ENCODE measurements around the gene C1orf159. TPM values are rescaled to one million over a fixed set of nuclear protein-coding genes. Genes with fewer than 3 reads are reported as not detected.
A peak's percentile ranks its signal among the peaks of the same experiment; 100 is the strongest.
"Not testable (repeated sequence)": the region's sequence is repeated elsewhere in the genome, so short reads cannot be mapped to it uniquely, and the experiment has no call there.

Gene C1orf159
- total RNA-seq, 2 donors from 2014 or later, result 18.6 to 37.1 TPM

DNA sequence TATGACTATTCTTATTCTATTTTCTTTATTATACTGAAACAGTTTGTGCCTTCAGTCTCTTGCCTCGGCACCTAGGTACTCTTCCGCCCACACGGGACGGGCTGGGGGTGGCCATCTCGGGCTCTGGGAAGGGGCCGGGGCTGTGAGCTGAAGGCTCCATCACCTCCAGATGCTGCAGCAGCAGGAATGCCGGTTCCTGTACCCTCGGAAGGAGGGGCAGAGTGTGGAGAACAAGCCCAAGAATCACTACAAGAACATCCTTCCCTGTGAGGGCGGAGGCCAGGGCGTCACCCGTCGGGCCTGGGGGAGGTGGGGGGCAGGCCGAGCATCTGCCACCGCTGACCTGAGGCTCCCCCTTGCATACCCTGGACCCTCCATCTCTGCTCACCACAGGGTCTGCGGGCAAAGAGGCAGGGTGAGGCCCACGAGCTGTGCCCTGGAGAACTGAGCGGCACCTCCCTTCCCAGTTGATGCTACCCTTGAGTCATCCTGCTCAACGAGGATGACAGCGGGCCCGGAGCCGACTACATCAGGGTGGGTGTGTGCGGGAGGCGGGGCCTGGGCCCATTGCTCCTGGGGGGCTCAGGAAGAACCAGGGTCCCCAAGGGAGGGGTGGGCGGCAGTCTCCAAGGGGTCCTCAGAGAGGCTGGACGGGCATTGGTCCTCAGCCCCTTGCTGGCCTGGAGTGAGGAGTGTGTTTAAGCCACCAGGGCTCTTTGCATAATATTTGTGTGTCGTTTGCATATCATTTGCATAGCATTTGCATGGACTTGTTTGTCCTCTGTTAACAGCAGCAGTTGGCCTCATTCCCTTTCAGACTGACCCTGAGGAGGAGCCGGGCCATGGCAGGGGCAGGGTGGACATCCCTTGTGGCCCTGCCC is 49.2 kb downstream of the C1orf159 start:
- Mint-ChIP-seq H3K4me1 (ENCODE audit: low read depth in 2 of 2) (peaks cover 7 to 16% of the 10 kb centered on the region in 2 donors), H3K27me3 (no peaks in the 10 kb centered on the region), H3K27ac (no peak overlapping the region), H3K4me3 (no peak overlapping the region), H3K36me3 (no peaks in the 10 kb centered on the region), H3K9me3 (no peaks in the 10 kb centered on the region)
- DNase-seq (ENCODE audit: low spot score) (no peak), ATAC-seq (no peak)

DNA sequence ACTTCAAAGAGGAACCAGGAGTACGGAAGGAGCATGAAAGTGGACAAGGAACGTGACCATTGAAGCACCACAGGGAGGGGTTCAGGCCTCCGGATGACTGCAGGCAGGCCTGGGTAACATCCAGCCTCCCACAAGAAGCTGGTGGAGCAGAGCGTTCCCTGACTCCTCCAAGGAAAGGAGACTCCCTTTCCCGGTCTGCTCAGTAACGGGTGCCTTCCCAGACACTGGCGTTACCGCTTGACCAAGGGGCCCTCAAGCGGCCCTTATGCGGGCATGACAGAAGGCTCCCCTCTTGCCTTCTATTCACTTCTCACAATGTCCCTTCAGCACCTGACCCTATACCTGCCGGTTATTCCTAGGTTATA is 50.0 kb downstream of the C1orf159 start:
- H3K9me3 Mint-ChIP-seq; H3K36me3 Mint-ChIP-seq; DNase-seq (ENCODE audit: low spot score); ATAC-seq; H3K27me3 Mint-ChIP-seq: not testable (repeated sequence)
- Mint-ChIP-seq H3K4me3 (peak overlapping the region; percentile 28), H3K27ac (peak overlapping the region in 1 of 2 donors; percentile 62), H3K4me1 (ENCODE audit: low read depth in 2 of 2) (peaks cover 7 to 16% of the 10 kb centered on the region in 2 donors)

DNA sequence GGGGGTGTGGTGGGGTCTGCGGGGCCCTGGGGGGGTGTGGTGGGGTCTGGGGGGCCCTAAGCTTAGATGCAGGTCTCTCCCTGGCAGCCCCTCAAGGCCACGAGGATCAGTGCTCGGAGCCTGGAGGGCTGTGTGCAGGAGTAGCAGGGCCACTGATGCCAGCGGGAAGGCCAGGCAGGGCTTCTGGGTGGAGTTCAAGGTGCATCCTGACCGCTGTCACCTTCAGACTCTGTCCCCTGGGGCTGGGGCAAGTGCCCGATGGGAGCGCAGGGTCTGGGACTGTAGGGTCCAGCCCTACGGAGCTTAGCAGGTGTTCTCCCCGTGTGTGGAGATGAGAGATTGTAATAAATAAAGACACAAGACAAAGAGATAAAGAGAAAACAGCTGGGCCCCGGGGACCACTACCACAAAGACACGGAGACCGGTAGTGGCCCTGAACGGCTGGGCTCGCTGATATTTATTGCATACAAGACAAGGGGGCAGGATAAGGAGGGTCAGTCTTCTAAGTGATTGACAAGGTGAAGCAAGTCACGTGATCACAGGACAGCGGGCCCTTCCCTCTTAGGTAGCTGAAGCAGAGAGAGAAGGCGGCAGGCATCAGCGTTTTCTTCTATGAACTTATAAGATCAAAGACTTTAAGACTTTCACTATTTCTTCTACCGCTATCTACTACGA is 50.5 kb downstream of the C1orf159 start:
- Mint-ChIP-seq H3K4me1 (ENCODE audit: low read depth in 2 of 2) (peaks cover 7 to 18% of the 10 kb centered on the region in 2 donors), H3K27ac (peak overlapping the region in 1 of 2 donors; percentile 62), H3K9me3 (no peaks in the 10 kb centered on the region), H3K4me3 (peak overlapping the region; percentile 28), H3K27me3 (no peaks in the 10 kb centered on the region), H3K36me3 (no peaks in the 10 kb centered on the region)
- DNase-seq (ENCODE audit: low spot score) (no peak), ATAC-seq (no peak)

DNA sequence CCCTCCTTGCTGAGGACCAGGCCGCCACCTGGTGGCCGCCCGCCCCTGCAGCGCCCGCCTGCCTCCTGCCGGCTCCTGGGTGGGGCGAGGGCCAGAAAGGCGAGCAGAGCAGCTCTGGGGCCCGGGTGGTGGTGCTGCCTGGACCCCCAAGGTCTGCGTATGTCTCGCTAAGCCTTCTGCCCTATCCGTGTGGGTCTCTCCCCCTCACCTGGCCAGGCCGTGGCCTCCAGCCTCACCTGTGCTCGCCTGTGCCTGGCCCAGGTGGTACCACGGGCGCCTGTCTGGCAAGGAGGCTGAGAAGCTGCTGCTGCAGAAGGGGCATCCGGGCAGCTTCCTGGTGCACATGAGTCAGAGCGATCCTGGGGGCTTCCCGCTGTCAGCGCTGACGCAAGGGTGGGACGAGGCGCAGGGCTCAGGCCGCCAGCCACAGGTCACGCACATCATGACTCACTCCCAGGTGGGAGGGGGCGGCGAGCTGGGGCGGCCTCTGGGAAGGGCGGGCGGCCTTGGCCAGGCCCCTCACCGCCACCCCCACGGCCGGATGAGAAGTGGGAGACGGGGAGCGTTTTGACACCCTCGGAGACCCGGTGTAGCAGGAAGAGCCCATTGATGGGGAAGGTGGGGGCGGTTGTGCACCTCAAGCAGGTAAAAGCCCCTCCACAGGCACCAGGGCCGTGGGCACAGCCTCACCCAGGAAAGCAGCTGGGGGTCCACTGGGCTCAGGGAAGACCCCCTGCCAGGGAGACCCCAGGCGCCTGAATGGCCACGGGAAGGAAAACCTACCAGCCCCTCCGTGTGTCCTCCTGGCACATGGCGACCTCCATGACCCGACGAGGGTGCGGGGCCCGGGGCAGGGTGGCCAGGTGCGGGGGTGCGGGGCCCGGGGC is 51.7 kb downstream of the C1orf159 start:
- Mint-ChIP-seq H3K36me3 (no peaks in the 10 kb centered on the region), H3K27ac (peak overlapping the region; percentile 72 to 86), H3K4me3 (peak overlapping the region; percentile 72), H3K9me3 (no peaks in the 10 kb centered on the region), H3K4me1 (ENCODE audit: low read depth in 2 of 2) (peaks cover 7 to 25% of the 10 kb centered on the region in 2 donors), H3K27me3 (no peaks in the 10 kb centered on the region)
- ATAC-seq, result peak; percentile 89 to 91
- peak; percentile 98 for DNase-seq (ENCODE audit: low spot score)

DNA sequence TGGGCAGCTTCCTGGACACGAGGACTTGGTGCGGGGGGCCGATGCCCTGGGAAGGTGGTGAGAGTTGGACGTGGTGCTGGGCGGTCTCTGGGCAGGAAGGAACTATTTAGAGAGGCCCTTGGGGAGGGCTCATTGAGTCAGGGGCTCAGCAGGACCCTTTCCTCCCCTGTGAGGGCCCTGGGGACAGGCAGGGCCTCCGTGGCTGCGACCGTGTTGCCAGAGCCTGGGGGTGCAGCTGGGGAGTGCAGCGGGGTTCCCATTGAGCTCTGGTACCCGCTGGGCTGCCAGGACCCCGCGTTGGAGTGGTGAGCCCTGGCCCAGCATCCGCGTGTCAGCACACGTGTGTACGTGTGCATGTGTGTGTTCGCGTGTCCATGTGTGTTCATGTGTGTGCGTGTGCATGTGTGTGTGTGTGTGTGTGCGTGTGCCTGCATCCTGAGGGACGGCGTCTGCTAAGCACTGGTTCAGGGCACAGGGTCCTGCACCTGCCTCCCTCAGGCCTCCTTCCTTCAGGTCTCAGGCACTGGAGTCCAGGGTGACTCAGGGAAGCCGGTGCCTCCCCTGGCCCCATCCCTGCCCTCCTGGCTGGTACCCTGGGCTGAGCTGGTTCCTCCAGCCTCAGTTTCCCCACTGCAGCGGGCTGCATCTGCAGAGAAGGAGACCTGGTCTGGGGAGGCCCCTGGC is 52.5 kb downstream of the C1orf159 start:
- no peaks in the 10 kb centered on the region for H3K9me3 Mint-ChIP-seq
- ATAC-seq, result no peak
- H3K27me3 Mint-ChIP-seq, result peaks cover under 1 to 3% of the 10 kb centered on the region in 2 donors
- no peak for DNase-seq (ENCODE audit: low spot score)
- peak overlapping the region; percentile 52 for H3K4me3 Mint-ChIP-seq
- H3K36me3 Mint-ChIP-seq, result no peaks in the 10 kb centered on the region
- peak overlapping the region; percentile 72 to 86 for H3K27ac Mint-ChIP-seq
- H3K4me1 Mint-ChIP-seq (ENCODE audit: low read depth in 2 of 2), result peaks cover 7 to 29% of the 10 kb centered on the region in 2 donors

DNA sequence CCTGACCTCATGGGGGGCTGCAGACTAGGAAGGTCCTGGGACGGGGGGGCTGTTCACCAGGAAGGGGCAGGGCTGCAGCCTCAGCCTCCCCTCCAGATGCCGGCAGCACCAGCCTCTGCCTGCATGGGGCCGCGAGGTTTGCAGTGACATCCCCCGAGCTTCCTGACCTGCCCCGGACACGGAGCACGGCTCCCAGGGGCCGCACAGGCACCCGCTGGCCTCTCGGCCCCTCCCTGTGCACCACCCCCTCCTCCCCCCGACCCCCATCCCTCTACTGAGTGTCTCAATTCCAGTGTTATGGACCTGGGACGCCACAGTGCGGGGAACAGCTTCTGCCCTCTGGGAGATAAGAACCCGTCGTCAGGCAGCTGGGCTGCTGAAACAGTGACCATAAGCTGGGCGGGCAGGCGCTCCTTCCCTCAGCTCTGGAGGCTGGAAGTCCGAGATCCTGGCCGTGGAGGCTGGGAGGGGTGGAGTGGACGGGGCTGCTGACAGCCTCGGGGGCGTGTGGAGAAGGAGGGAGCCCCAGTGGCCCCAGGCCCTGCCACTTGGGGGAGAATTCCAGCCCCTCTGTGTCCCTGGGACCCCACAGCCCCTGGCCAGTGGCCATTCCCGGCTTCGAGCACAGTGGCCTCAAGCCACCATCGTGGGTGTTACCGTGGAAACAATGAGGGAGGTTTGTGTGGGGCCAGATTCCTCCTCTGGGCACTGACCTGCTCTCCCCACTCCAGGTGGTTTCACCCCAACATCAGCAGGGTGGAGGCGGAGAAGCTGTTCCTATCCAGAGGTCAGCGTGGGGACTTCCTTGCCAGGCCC is 53.3 kb downstream of the C1orf159 start:
- no peaks in the 10 kb centered on the region for H3K36me3 Mint-ChIP-seq
- peak overlapping the region; percentile 52 for H3K4me3 Mint-ChIP-seq
- H3K9me3 Mint-ChIP-seq, result no peaks in the 10 kb centered on the region
- DNase-seq (ENCODE audit: low spot score) (no peak), ATAC-seq (no peak)
- H3K4me1 Mint-ChIP-seq (ENCODE audit: low read depth in 2 of 2), result peaks cover 7 to 32% of the 10 kb centered on the region in 2 donors
- H3K27ac Mint-ChIP-seq, result peak overlapping the region; percentile 58 to 86
- peaks cover 6 to 8% of the 10 kb centered on the region in 2 donors for H3K27me3 Mint-ChIP-seq

DNA sequence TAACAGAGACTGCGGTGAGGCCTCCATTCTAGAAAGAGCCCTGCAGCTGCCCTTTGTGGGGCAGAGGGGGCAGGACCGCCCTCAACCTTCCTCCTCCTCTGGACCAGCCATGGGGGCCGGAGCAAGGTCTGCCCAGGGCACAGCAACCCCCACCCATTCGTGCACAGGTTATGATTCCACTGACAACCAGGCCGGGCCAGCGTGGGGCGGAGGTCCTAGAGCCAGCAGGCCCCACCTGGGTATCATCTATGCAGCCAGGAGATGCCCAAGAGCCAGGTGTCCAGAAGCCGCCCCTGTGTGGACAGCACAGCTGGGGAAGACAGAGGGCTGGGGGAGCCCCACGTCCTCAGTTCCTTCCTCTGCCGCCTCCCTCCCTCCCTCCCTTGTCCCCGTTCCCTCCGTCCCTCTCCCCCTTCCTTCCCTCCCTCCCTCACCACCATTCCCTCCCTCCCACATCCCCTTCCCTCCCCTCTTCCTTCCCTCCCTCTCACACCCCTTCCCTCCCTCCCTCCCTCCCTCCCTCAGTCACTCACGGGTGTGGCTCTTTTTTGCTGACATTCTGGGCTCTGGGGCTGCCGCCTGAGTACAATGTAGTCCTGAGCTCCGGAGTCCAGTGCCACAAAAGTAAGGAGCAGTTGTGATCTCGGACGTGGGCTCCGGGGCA is 54.1 kb downstream of the C1orf159 start:
- Mint-ChIP-seq H3K36me3 (no peaks in the 10 kb centered on the region), H3K27me3 (peaks cover 6 to 8% of the 10 kb centered on the region in 2 donors), H3K4me1 (ENCODE audit: low read depth in 2 of 2) (peaks cover 7 to 32% of the 10 kb centered on the region in 2 donors), H3K9me3 (no peaks in the 10 kb centered on the region), H3K27ac (no peak overlapping the region), H3K4me3 (no peak overlapping the region)
- ATAC-seq (no peak), DNase-seq (ENCODE audit: low spot score) (no peak)

DNA sequence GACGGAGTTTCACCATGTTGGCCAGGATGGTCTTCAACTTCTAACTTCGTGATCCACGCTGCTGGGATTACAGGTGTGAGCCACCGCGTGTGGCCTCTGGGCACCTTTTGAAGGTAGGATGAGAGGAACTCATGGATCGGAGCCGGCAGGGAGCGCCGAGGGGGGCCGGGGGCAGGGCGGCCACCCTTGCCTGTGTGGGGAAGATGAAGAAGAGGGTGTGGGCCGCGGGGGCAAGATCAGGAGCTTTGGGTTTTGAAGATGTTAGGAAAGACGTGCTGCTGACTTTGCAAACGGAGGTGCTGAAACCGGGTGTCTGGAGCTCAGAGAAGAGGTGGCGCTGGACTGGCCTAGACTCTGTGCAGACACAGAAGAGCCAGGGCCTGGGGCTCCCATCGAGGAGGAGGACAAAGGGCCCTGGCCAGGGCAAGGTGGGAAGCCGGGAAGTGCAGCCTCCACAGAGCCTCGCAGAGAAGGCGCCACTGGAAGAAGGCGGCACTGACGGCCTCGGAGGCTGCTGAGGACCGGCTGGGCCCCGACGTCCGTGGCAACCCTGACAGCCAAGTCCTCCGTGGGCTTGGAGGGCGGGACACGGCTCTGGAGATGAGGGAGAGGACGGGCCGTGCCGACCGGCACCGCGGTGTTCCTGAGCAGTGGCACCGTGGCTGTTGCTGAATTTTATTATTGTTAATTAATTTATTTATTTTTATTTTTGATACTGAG is 55.4 kb downstream of the C1orf159 start:
- Mint-ChIP-seq H3K9me3 (no peaks in the 10 kb centered on the region), H3K4me3 (peak overlapping the region; percentile 54), H3K27ac (peak overlapping the region in 1 of 2 donors; percentile 33), H3K4me1 (ENCODE audit: low read depth in 2 of 2) (peaks cover 3 to 31% of the 10 kb centered on the region in 2 donors), H3K36me3 (no peaks in the 10 kb centered on the region), H3K27me3 (peaks cover 6 to 8% of the 10 kb centered on the region in 2 donors)
- no peak for ATAC-seq
- no peak for DNase-seq (ENCODE audit: low spot score)

DNA sequence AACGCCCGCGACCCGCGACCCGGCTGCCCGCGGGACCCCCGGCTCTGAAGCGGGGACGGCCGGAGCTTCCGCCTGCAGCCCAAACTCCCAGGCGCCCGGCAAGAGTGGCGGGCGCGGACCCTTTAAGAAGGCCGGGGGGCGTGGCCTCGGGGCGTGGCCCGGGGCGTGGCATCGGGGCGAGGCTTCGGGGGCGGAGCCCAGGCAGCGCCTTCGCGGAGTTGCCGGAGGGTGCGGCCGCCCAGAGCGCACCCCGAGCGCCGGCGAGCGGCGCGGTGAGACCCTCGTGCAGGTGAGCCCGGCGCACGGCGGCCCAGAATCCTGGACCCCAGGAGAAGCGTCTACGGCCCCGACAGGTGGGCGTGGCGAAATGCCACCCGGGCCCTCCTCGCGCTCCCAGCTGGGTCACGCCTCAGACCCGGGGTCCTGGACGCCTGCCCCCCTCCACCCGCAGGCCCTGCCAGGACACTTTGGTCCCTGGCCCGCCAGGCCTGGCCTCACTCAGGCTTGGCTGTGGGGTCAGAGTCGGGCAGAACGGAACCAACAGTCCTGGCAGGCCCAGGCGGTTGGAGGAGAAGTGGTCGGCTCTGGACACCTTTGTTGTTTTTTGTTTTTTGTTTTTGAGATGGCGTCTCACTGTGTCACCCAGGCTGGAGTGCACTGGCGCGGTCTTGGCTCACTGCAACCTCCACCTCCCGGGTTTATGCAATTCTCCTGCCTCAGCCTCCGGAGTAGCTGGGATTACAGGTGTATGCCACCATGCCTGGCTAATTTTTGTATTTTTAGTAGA is 56.2 kb downstream of the C1orf159 start:
- H3K36me3 Mint-ChIP-seq, result no peaks in the 10 kb centered on the region
- DNase-seq (ENCODE audit: low spot score) (peak; percentile 90), ATAC-seq (peak; percentile 78 to 85)
- H3K27ac Mint-ChIP-seq, result peak overlapping the region in 1 of 2 donors; percentile 33
- peak overlapping the region; percentile 54 for H3K4me3 Mint-ChIP-seq
- peaks cover 0 to 29% of the 10 kb centered on the region in 2 donors for H3K4me1 Mint-ChIP-seq (ENCODE audit: low read depth in 2 of 2)
- peaks cover 6 to 8% of the 10 kb centered on the region in 2 donors for H3K27me3 Mint-ChIP-seq
- H3K9me3 Mint-ChIP-seq, result no peaks in the 10 kb centered on the region

DNA sequence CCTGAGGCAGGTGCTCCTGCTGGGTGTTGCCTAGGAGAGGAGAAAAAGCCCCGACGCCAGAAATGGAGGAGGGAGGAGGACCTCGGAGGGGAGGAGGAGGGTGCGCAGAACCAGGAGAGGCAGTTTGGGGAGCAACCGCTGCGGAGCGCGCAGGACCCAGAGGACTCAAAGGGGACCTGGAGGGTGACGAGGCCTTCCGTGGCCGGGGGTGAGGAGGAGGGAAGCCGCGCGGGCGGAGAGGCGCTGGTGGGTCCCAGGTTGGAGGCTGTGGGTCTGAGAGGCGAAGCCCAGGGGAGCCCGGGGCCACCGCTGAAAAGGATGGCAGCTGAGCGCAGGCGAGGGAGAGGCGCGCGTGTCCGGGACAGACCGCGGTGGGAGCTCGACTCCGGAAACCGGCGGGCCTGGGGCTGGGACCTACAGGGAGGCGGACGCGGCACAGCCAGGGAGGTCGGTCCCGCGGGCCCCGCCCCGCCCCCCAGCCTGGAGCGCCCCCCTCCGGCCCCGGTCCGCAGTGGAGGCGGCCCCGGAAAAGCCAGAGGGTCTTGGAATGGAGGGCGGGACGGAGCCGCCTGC is 56.9 kb downstream of the C1orf159 start:
- H3K9me3 Mint-ChIP-seq, result no peaks in the 10 kb centered on the region
- H3K36me3 Mint-ChIP-seq, result no peaks in the 10 kb centered on the region
- DNase-seq (ENCODE audit: low spot score), result no peak
- peaks cover 0 to 25% of the 10 kb centered on the region in 2 donors for H3K4me1 Mint-ChIP-seq (ENCODE audit: low read depth in 2 of 2)
- peak; percentile 41 to 64 for ATAC-seq
- H3K27me3 Mint-ChIP-seq, result peaks cover 6 to 8% of the 10 kb centered on the region in 2 donors
- peak overlapping the region; percentile 76 for H3K4me3 Mint-ChIP-seq
- no peak overlapping the region for H3K27ac Mint-ChIP-seq

All from natural killer cell treated with Interleukin-12 subunit alpha and Interleukin-12 subunit beta and Interleukin-15 and Interleukin-18, amount 100 ng/mL, for 72 hours (primary cell).